ENCODE measurements around the gene GPR78.
"Not testable (repeated sequence)": the region's sequence is repeated elsewhere in the genome, so short reads cannot be mapped to it uniquely, and the experiment has no call there.

Gene GPR78

GRCh38 chr4:8615921-8616787, 36.0 kb downstream of the GPR78 start:
- no peak overlapping the region for H3K4me3 ChIP-seq (ENCODE audit: low read depth, low read length)
- ChIA-PET CTCF (interaction anchor here (1.7 to 6.6 kb wide), 2 partner anchors 10 to 148 kb away, joined by 7 to 40 read pairs; no protein-coding TSS in a partner anchor), POLR2A (no interaction called here)
- no peak for TF ChIP-seq CTCF (IDR thresholded peaks at IDR 0.05; ENCODE audit: insufficient read depth, low read length, missing control alignments)
- no peak for DNase-seq (ENCODE audit: low read depth, low spot score)

- POLR2A ChIA-PET = no interaction called here
- DNase-seq (ENCODE audit: low read depth, low spot score) = no peak
- CTCF ChIA-PET = interaction anchor here (1.7 to 6.6 kb wide), 2 partner anchors 10 to 149 kb away, joined by 7 to 40 read pairs; no protein-coding TSS in a partner anchor
- no peak for TF ChIP-seq CTCF (IDR thresholded peaks at IDR 0.05; ENCODE audit: insufficient read depth, low read length, missing control alignments)
- no peak overlapping the region for H3K4me3 ChIP-seq (ENCODE audit: low read depth, low read length)
Observed at GRCh38 chr4:8616831-8617230, 36.6 kb downstream of the GPR78 start.

- CTCF ChIA-PET = interaction anchor here (1.3 to 6.6 kb wide), 2 partner anchors 11 to 149 kb away, joined by 3 to 40 read pairs; no protein-coding TSS in a partner anchor
- no peak overlapping the region for H3K4me3 ChIP-seq (ENCODE audit: low read depth, low read length)
- no peak for TF ChIP-seq CTCF (IDR thresholded peaks at IDR 0.05; ENCODE audit: insufficient read depth, low read length, missing control alignments)
- no peak for DNase-seq (ENCODE audit: low read depth, low spot score)
- POLR2A ChIA-PET = no interaction called here
Observed at GRCh38 chr4:8617486-8618040, 37.4 kb downstream of the GPR78 start.

GRCh38 chr4:8618421-8618820, 38.2 kb downstream of the GPR78 start:
- no peak for TF ChIP-seq CTCF (IDR thresholded peaks at IDR 0.05; ENCODE audit: insufficient read depth, low read length, missing control alignments)
- H3K4me3 ChIP-seq (ENCODE audit: low read depth, low read length) = no peak overlapping the region
- ChIA-PET CTCF (interaction anchor here (0.9 to 6.6 kb wide), 3 partner anchors 12 to 300 kb away, joined by 3 to 40 read pairs (median 3); no protein-coding TSS in a partner anchor), POLR2A (no interaction called here)
- DNase-seq (ENCODE audit: low read depth, low spot score) = no peak

- no peak overlapping the region for H3K4me3 ChIP-seq (ENCODE audit: low read depth, low read length)
- CTCF ChIA-PET = interaction anchor here (0.9 to 6.6 kb wide), 4 partner anchors 13 to 299 kb away, joined by 3 to 40 read pairs (median 3); no protein-coding TSS in a partner anchor
- no peak for TF ChIP-seq CTCF (IDR thresholded peaks at IDR 0.05; ENCODE audit: insufficient read depth, low read length, missing control alignments)
- DNase-seq (ENCODE audit: low read depth, low spot score) = no peak
- POLR2A ChIA-PET = no interaction called here
Observed at GRCh38 chr4:8618961-8619720, 38.9 kb downstream of the GPR78 start.

- H3K4me3 ChIP-seq (ENCODE audit: low read depth, low read length); POLR2A ChIA-PET; DNase-seq (ENCODE audit: low read depth, low spot score); CTCF ChIA-PET: not testable (repeated sequence)
Observed at GRCh38 chr4:8621135-8621534, 40.9 kb downstream of the GPR78 start.

- H3K4me3 ChIP-seq (ENCODE audit: low read depth, low read length); POLR2A ChIA-PET; CTCF ChIA-PET; DNase-seq (ENCODE audit: low read depth, low spot score): not testable (repeated sequence)
Observed at GRCh38 chr4:8624601-8625272, 44.5 kb downstream of the GPR78 start.

GRCh38 chr4:8630240-8630905, 50.2 kb downstream of the GPR78 start:
- DNase-seq (ENCODE audit: low read depth, low spot score); POLR2A ChIA-PET; H3K4me3 ChIP-seq (ENCODE audit: low read depth, low read length); CTCF ChIA-PET: not testable (repeated sequence)

- CTCF ChIA-PET; H3K4me3 ChIP-seq (ENCODE audit: low read depth, low read length); DNase-seq (ENCODE audit: low read depth, low spot score); POLR2A ChIA-PET: not testable (repeated sequence)
Observed at GRCh38 chr4:8631896-8632295, 51.7 kb downstream of the GPR78 start.

Data from AG04449 (cell line).